DMS153 (cell line): Measurements from ENCODE around the gene SESN3.
A peak's percentile ranks its signal among the peaks of the same experiment; 100 is the strongest.
"Not testable (repeated sequence)": the region's sequence is repeated elsewhere in the genome, so short reads cannot be mapped to it uniquely, and the experiment has no call there.

ENCODE experiments used
- DNase-seq: peaks from one replicate; lab custom pipeline; 2025; lab: John Stamatoyannopoulos, UW

Gene SESN3

GRCh38 chr11:95231127-95231880 lies at the start of gene SESN3:
SESN3 (minus strand) TSS chr11:95231202; CDS start chr11:95230860, 342 bp downstream.
- peak; percentile 100 for DNase-seq

- no peak for DNase-seq
Measured at GRCh38 chr11:95279921-95280868, 49.2 kb upstream of the SESN3 start.

- DNase-seq: no peak
Measured at GRCh38 chr11:95277868-95278267, 46.9 kb upstream of the SESN3 start.

GRCh38 chr11:95276139-95276538 lies 45.1 kb upstream of the SESN3 start:
- no peak for DNase-seq

GRCh38 chr11:95273618-95274017 lies 42.6 kb upstream of the SESN3 start:
- not testable (repeated sequence) for DNase-seq

- no peak for DNase-seq
Measured at GRCh38 chr11:95269036-95269819, 38.2 kb upstream of the SESN3 start.

- DNase-seq: no peak
Measured at GRCh38 chr11:95268391-95268790, 37.4 kb upstream of the SESN3 start.

- no peak for DNase-seq
Measured at GRCh38 chr11:95267601-95268213, 36.7 kb upstream of the SESN3 start.

GRCh38 chr11:95266751-95267374 lies 35.9 kb upstream of the SESN3 start:
- no peak for DNase-seq

- DNase-seq: no peak
Measured at GRCh38 chr11:95264881-95265280, 33.9 kb upstream of the SESN3 start.

- DNase-seq: no peak
Measured at GRCh38 chr11:95262994-95263765, 32.2 kb upstream of the SESN3 start.

- DNase-seq: no peak
Measured at GRCh38 chr11:95257456-95257971, 26.5 kb upstream of the SESN3 start.

- DNase-seq: no peak
Measured at GRCh38 chr11:95256321-95256779, 25.3 kb upstream of the SESN3 start.

GRCh38 chr11:95255251-95256145 lies 24.5 kb upstream of the SESN3 start:
- peak; percentile 48 for DNase-seq

GRCh38 chr11:95254716-95255115 lies 23.7 kb upstream of the SESN3 start:
- no peak for DNase-seq

- peak; percentile 94 for DNase-seq
Measured at GRCh38 chr11:95254131-95254704, 23.2 kb upstream of the SESN3 start.

- no peak for DNase-seq
Measured at GRCh38 chr11:95253141-95253540, 22.1 kb upstream of the SESN3 start.

- no peak for DNase-seq
Measured at GRCh38 chr11:95252586-95252985, 21.6 kb upstream of the SESN3 start.

GRCh38 chr11:95251896-95252295 lies 20.9 kb upstream of the SESN3 start:
- DNase-seq: not testable (repeated sequence)
